HepG2 (cell line): Measurements from ENCODE around the gene RUVBL2. TPM values are rescaled to one million over a fixed set of nuclear protein-coding genes. Genes with fewer than 3 reads are reported as not detected.

Experiments
- ATRX ChIP-seq: sonication (generic); formaldehyde crosslinking; IDR thresholded peaks from 2 replicates; pipeline ENCODE4 v1.4.0; 2020; ENCODE audit warnings: missing genetic modification reagents, borderline replicate concordance
- CENPBD1 ChIP-seq: sonication (generic); formaldehyde crosslinking; IDR thresholded peaks from 2 replicates; pipeline ENCODE4 v1.8.0; 2022; ENCODE audit warnings: missing genetic modification reagents, low read depth, mild to moderate bottlenecking, borderline replicate concordance
- EP300 ChIP-seq, 3 experiments: sonication (generic) in 1 of 3; formaldehyde crosslinking in 1 of 3; IDR thresholded peaks; 2 replicates each; pipeline versions ENCODE4 v1.5.1 to v1.6.1; 2011 to 2020; ENCODE audit warnings: low read depth in 2 of 3, low read length in 2 of 3, borderline replicate concordance in 1 of 3, improper control_type of control experiment in 1 of 3, mild to moderate bottlenecking in 1 of 3, missing genetic modification reagents in 1 of 3, moderate library complexity in 1 of 3
- KLF16 ChIP-seq, 2 experiments: sonication (generic) in 1 of 2; formaldehyde crosslinking in 1 of 2; IDR thresholded peaks; 2 replicates each; pipeline versions ENCODE4 v1.6.1 to v1.8.0; 2016 to 2023; ENCODE audit warnings: missing genetic modification reagents in 2 of 2, missing compliant biosample characterization in 1 of 2
- MEF2D ChIP-seq: sonication (generic); formaldehyde crosslinking; IDR thresholded peaks from 2 replicates; pipeline ENCODE4 v1.5.1; 2020; ENCODE audit warnings: mild to moderate bottlenecking, missing genetic modification reagents
- NFYC ChIP-seq: IDR thresholded peaks from 2 replicates; pipeline ENCODE4 v1.6.1; 2016; ENCODE audit warnings: missing genetic modification reagents, missing compliant biosample characterization
- NPAS2 ChIP-seq: sonication (generic); formaldehyde crosslinking; IDR thresholded peaks from 2 replicates; pipeline ENCODE4 v1.8.0; 2022; ENCODE audit warnings: mild to moderate bottlenecking, missing genetic modification reagents, borderline replicate concordance
- POLR2AphosphoS2 ChIP-seq: IDR thresholded peaks from 2 replicates; pipeline ENCODE4 v1.6.1; 2011; ENCODE audit warnings: low read depth, low read length, improper control_type of control experiment
- RFXAP ChIP-seq: sonication (generic); formaldehyde crosslinking; IDR thresholded peaks from 2 replicates; pipeline ENCODE4 v1.4.0; 2020; ENCODE audit warnings: missing genetic modification reagents, borderline replicate concordance
- RNF2 ChIP-seq: fragments of 450-650 bp; conservative IDR thresholded peaks from 2 replicates; pipeline ENCODE4 v1.6.1; 2016; ENCODE audit warnings: low read depth
- SALL2 ChIP-seq: sonication (generic); formaldehyde crosslinking; IDR thresholded peaks from 2 replicates; pipeline ENCODE4 v1.8.1; 2023; ENCODE audit warnings: mild to moderate bottlenecking, missing genetic modification reagents, inconsistent platforms
- SP4 ChIP-seq: sonication (generic); formaldehyde crosslinking; IDR thresholded peaks from 2 replicates; pipeline ENCODE4 v1.8.1; 2023; ENCODE audit warnings: mild to moderate bottlenecking, missing genetic modification reagents
- TAF1 ChIP-seq: sonication (generic); formaldehyde crosslinking; IDR thresholded peaks from 2 replicates; pipeline ENCODE4 v1.4.0; 2020; ENCODE audit warnings: missing genetic modification reagents
- TBL1XR1 ChIP-seq: fragments of 150-350 bp; IDR thresholded peaks from 2 replicates; pipeline ENCODE4 v1.6.1; 2014; ENCODE audit warnings: borderline replicate concordance, low read length; ENCODE audit not compliant: partially characterized antibody
- TCF7 ChIP-seq: sonication (generic); IDR thresholded peaks from 2 replicates; pipeline ENCODE4 v1.6.1; 2016; ENCODE audit warnings: antibody characterized with exemption, low read depth
- TCF7L2 ChIP-seq: IDR thresholded peaks from 2 replicates; pipeline ENCODE4 v1.6.1; 2011; ENCODE audit warnings: mild to moderate bottlenecking, low read depth, low read length, moderate library complexity
- ZBTB14 ChIP-seq: sonication (generic); formaldehyde crosslinking; IDR thresholded peaks from 2 replicates; pipeline ENCODE4 v1.4.0; 2020; ENCODE audit warnings: missing genetic modification reagents
- ZBTB21 ChIP-seq: sonication (generic); formaldehyde crosslinking; IDR thresholded peaks from 2 replicates; pipeline ENCODE4 v1.4.0; 2020; ENCODE audit warnings: missing genetic modification reagents
- ZNF143 ChIP-seq: sonication (generic); formaldehyde crosslinking; IDR thresholded peaks from 2 replicates; pipeline ENCODE4 v1.4.0; 2020; ENCODE audit warnings: missing genetic modification reagents
- ZNF251 ChIP-seq: sonication (generic); formaldehyde crosslinking; IDR thresholded peaks from 2 replicates; pipeline ENCODE4 v1.9.0; 2021; ENCODE audit warnings: mild to moderate bottlenecking, missing genetic modification reagents
- ZNF430 ChIP-seq: sonication (generic); formaldehyde crosslinking; IDR thresholded peaks from 2 replicates; pipeline ENCODE4 v1.9.0; 2021; ENCODE audit warnings: mild to moderate bottlenecking, missing genetic modification reagents
- ZNF468 ChIP-seq: sonication (generic); formaldehyde crosslinking; IDR thresholded peaks from 2 replicates; pipeline ENCODE4 v1.8.0; 2022; ENCODE audit warnings: mild to moderate bottlenecking, moderate library complexity, missing genetic modification reagents
- ZNF530 ChIP-seq: sonication (generic); formaldehyde crosslinking; IDR thresholded peaks from 2 replicates; pipeline ENCODE4 v1.5.0; 2020; ENCODE audit warnings: low read depth, mild to moderate bottlenecking, missing genetic modification reagents
- ZNF569 ChIP-seq: sonication (generic); formaldehyde crosslinking; IDR thresholded peaks from 2 replicates; pipeline ENCODE4 v1.5.0; 2020; ENCODE audit warnings: mild to moderate bottlenecking, missing genetic modification reagents, moderate library complexity, borderline replicate concordance
- ZNF670 ChIP-seq: sonication (generic); formaldehyde crosslinking; IDR thresholded peaks from 2 replicates; pipeline ENCODE4 v1.8.0; 2022; ENCODE audit warnings: mild to moderate bottlenecking, missing genetic modification reagents, borderline replicate concordance
- polyA plus RNA-seq, 8 experiments: library from polyadenylated mRNA; depleted of rRNA in 3 of 8; stranded (reverse) in 7 of 8; unstranded in 1 of 8; fragments of >200 nt; fragmentation: Illumina TruSeq in 4 of 8; extraction: Trizol in 4 of 8; gene quantifications; 2 replicates each; pipeline versions ENCODE4 v1.2.1 to v1.2.3, GENCODE V29; 2011 to 2016; ENCODE audit warnings: low read depth in 4 of 8, missing spikeins in 1 of 8, mixed read lengths in 1 of 8; ENCODE audit not compliant: insufficient read depth in 1 of 8
- total RNA-seq, 5 experiments: library from RNA; depleted of rRNA; stranded (reverse); fragments of >200 nt; fragmentation: Illumina TruSeq; extraction: Trizol; gene quantifications; 2 replicates each; pipeline ENCODE4 v1.2.3, GENCODE V29; 2016; ENCODE audit warnings: low read depth in 1 of 5

RUVBL2 gene
- total and polyA plus RNA-seq, 2 of the 13 experiments (the other 11 are each of a cell fraction or from before 2014, with no cell fraction given), result 120 to 122 TPM

- TF ChIP-seq ZNF569 (CRISPR knock-in tag) (no peak), TCF7 (no peak), ZNF468 (CRISPR knock-in tag) (no peak), SALL2 (CRISPR knock-in tag) (no peak; the same call in 1 of the 2 replicates), ZNF251 (CRISPR knock-in tag) (no peak), ATRX (no peak), ZBTB14 (CRISPR knock-in tag) (no peak), NPAS2 (no peak), ZNF143 (CRISPR knock-in tag) (no peak; the same call in 1 of the 2 replicates), TBL1XR1 (no peak), TCF7L2 (no peak), ZNF530 (CRISPR knock-in tag) (no peak), NFYC (peak; percentile 97), RNF2 (no peak), ZNF670 (CRISPR knock-in tag) (peak; percentile 92), MEF2D (no peak), TAF1 (peak; percentile 58), CENPBD1 (CRISPR knock-in tag) (no peak), ZBTB21 (CRISPR knock-in tag) (0 out of 2 replicates have a peak, but pooled peaks have one; percentile 21), RFXAP (CRISPR knock-in tag) (peak; percentile 83; the same call in 1 of the 2 replicates), EP300 (IDR thresholded peaks at IDR 0.05; ENCODE audit: low read depth in 2 of 2, low read length in 2 of 2) (no peak), EP300 (CRISPR knock-in tag; IDR thresholded peaks at IDR 0.05; ENCODE audit: borderline replicate concordance) (peak; percentile 21; the same call in 1 of the 2 replicates), ZNF430 (CRISPR knock-in tag) (peak; percentile 95), SP4 (CRISPR knock-in tag) (peak; percentile 99), KLF16 (CRISPR knock-in tag; IDR thresholded peaks at IDR 0.05) (peak in 1 of 2 experiments; percentile 57; a peak in 1 of 4 replicates), POLR2AphosphoS2 (no peak)
Measured at GRCh38 chr19:48993175-48994034, at the start of gene RUVBL2, which contains the start of gene GYS1 (continued).
